ENCODE data around the gene FGD3.

Gene FGD3

GRCh38 chr9:93026640-93027039 is 79.3 kb downstream of the FGD3 start:
- in situ Hi-C loops (cut with HindIII; ENCODE audit: low sequenced_read_pairs), result no loop called here
- no peak for TF ChIP-seq CTCF (IDR thresholded peaks at IDR 0.05; ENCODE audit: low read depth, low read length, missing control alignments)
- no peak overlapping the region for H3K4me3 ChIP-seq (ENCODE audit: low read depth, low read length)
- no peak for DNase-seq (ENCODE audit: low read depth)

- no peak overlapping the region for H3K4me3 ChIP-seq (ENCODE audit: low read depth, low read length)
- TF ChIP-seq CTCF (IDR thresholded peaks at IDR 0.05; ENCODE audit: low read depth, low read length, missing control alignments), result no peak
- no peak for DNase-seq (ENCODE audit: low read depth)
- in situ Hi-C loops (cut with HindIII; ENCODE audit: low sequenced_read_pairs), result no loop called here
These were observed 80.4 kb downstream of the FGD3 start for GRCh38 chr9:93027750-93028149.

- in situ Hi-C loops (cut with HindIII; ENCODE audit: low sequenced_read_pairs), result no loop called here
- no peak overlapping the region for H3K4me3 ChIP-seq (ENCODE audit: low read depth, low read length)
- no peak for DNase-seq (ENCODE audit: low read depth)
- no peak for TF ChIP-seq CTCF (IDR thresholded peaks at IDR 0.05; ENCODE audit: low read depth, low read length, missing control alignments)
These were observed 81.2 kb downstream of the FGD3 start for GRCh38 chr9:93028448-93029006.

- no peak for TF ChIP-seq CTCF (IDR thresholded peaks at IDR 0.05; ENCODE audit: low read depth, low read length, missing control alignments)
- in situ Hi-C loops (cut with HindIII; ENCODE audit: low sequenced_read_pairs), result no loop called here
- no peak overlapping the region for H3K4me3 ChIP-seq (ENCODE audit: low read depth, low read length)
- no peak for DNase-seq (ENCODE audit: low read depth)
These were observed 83.6 kb downstream of the FGD3 start for GRCh38 chr9:93030642-93031628.

GRCh38 chr9:93031629-93032430 is 84.5 kb downstream of the FGD3 start:
- no peak for TF ChIP-seq CTCF (IDR thresholded peaks at IDR 0.05; ENCODE audit: low read depth, low read length, missing control alignments)
- in situ Hi-C loops (cut with HindIII; ENCODE audit: low sequenced_read_pairs), result no loop called here
- no peak for DNase-seq (ENCODE audit: low read depth)
- H3K4me3 ChIP-seq (ENCODE audit: low read depth, low read length), result no peak overlapping the region

GRCh38 chr9:93032545-93032944 is 85.2 kb downstream of the FGD3 start:
- H3K4me3 ChIP-seq (ENCODE audit: low read depth, low read length), result no peak overlapping the region
- no peak for DNase-seq (ENCODE audit: low read depth)
- in situ Hi-C loops (cut with HindIII; ENCODE audit: low sequenced_read_pairs), result no loop called here
- no peak for TF ChIP-seq CTCF (IDR thresholded peaks at IDR 0.05; ENCODE audit: low read depth, low read length, missing control alignments)
